ENCODE measurements around the gene COPS8.

COPS8 gene

DNA sequence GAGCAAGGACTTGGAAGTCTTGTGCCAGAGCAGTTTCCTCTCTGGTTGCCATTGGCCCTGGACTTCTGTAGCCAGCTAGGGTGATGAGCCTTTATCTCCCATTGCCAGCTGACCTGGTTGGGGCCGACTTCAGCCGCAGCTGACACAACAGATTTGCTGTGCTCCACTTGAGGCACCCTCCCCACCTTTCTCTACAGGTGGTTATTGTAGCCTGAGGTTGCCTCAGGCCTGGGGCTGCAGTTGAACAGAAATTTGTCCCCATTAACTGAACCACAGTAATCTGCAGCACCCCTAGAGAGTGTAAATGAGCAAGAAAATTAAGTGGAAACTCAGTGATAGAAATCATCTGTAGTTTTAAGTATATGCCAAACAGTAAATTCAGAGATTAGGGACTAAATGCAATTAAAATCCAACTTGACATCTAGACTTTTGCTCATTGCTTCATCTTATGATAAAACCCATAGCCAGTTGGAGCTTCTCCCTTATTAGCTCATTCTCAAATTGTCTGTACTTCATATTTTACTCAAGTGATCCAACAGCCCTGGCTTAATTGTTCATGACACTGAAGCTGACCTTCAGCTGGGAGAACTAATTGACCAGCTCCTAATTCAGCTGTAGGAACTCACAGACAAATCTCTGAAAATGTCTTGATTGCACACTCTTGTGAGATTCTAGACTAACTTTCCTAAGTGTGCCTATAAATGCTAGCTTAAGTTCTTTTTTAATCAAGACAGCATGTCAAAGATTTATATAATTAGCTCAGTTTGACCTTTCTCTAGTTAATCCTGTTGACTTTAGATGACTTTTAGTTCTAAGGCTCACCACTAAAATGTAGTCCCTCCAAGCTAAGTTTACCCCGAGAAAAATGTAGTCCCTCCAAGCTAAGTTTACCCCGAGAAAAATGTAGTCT, 48.9 kb downstream of the COPS8 start:
- DNase-seq = no peak

- no peak for DNase-seq
These were observed 51.1 kb downstream of the COPS8 start for GRCh38 chr2:237136824-237137223.

- no peak for DNase-seq
These were observed 52.1 kb downstream of the COPS8 start for GRCh38 chr2:237137626-237138323.

- no peak for DNase-seq
These were observed 53.5 kb downstream of the COPS8 start for GRCh38 chr2:237139123-237139675.

DNA sequence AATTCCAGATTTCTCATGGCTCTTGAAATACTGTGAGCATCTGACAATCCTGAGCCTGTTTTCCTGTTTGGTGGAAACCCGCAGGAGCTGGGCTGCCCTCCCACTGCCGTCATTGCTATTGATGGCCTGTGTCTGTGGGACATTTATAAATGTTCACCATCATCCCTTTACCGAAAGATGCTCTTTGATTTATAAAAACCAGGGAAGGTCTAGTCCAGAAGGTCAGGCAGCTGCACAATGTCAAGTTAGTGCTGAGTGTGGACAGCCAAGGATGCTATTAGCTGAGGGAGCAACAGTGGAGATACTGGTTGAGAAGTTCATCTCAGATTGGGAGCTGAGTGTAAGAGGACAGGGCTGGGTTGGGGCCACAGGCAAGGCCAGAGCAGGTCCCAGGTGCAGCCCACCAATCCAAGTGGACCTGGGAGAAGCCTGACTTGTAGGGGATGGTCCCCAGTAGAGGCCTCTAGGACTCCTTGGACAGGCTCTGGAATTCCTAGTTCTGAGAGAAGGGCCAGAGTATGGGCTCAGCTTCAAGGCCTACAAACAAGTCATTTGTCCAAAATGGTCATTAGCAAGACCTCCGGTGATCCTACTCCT, 55.1 kb downstream of the COPS8 start:
- no peak for DNase-seq

- no peak for DNase-seq
These were observed 55.9 kb downstream of the COPS8 start for GRCh38 chr2:237141571-237142051.

- DNase-seq = no peak
These were observed 57.4 kb downstream of the COPS8 start for GRCh38 chr2:237143118-237143517.

GRCh38 chr2:237143676-237144440, 58.2 kb downstream of the COPS8 start:
- DNase-seq = no peak

DNA sequence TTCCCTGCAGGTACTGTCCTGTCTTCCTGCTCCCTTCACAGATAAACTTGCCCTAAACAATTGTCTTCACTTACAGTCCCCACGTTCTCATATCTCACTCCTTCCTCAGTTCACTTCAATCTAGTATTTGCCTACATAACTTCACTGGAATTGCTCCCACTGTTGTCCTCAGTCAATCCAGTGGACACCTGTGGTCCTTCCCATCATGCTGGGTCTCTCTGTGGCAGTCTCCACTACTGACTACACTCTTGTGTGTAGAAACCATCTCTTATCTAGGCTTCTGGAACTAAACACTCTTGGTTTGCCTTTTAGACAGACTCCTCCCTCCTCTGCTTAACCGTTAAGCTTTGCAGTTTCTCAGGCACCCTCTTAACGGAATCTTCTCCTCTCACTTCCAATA, 58.8 kb downstream of the COPS8 start:
- DNase-seq = no peak

GRCh38 chr2:237147317-237147716, 61.6 kb downstream of the COPS8 start:
- no peak for DNase-seq

DNA sequence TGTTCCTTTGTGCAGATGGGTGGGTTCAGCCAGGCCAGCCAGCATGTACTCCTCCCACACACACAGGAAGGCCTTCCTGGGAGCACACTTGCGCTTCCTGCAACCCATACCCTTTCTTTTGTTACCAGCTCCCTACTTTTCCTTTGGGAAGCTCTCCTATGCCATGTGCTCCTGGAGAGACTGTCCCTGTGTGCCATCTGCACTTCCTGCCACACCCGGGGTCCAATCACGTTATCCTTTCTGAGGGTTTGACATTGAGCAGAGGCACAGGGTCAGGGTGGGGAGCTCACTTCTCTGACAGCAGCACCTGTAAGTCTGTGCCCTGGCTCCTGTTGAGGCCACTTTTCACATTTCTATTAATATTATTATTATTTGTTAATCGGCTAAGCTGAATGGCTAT, 62.9 kb downstream of the COPS8 start:
- DNase-seq = no peak

DNA sequence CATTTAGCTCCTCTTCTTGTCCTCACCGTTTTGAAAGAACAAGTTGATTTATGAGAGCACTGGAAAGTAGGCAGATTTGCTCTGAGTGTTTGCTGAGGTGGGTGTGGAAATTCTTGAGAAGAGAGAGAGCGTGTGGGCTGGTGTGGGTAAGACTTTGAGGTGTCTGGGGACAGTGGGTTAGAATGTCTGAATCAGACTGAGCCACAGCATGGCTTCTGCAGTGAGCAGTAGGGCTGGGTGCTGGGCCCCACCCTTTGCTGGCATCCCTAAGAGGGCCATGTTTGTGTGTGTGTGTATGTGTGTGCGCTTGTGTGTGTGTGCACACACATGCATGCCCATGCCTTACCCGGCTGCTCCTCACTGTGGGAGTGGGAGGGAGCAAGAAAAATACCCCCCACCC, 63.7 kb downstream of the COPS8 start:
- DNase-seq = no peak

All from CD4-positive, alpha-beta T cell treated with Interleukin-4 for 1 hour (primary cell).